B cell (primary cell): ENCODE data around the gene RFX2. TPM values are rescaled to one million over a fixed set of nuclear protein-coding genes. Genes with fewer than 3 reads are reported as not detected.

Source experiments
- ATAC-seq: fragments of 200-7000 bp; cut with Tn5 transposase; one replicate; pipeline ENCODE4 v1.10.0; 2021; ENCODE audit warnings: low read depth, mild to moderate bottlenecking, moderate number of reproducible peaks, moderate library complexity
- CTCF ChIA-PET: fragments of 350-600 bp; sonication (Branson Sonifier 250); formaldehyde crosslinking; loops from one replicate; lab custom pipeline; 2021; ENCODE audit warnings: antibody characterized with exemption, inconsistent platforms; lab: Charles Lee
- POLR2A ChIA-PET: fragments of 350-600 bp; sonication (Branson Sonifier 250); formaldehyde crosslinking; loops from one replicate; lab custom pipeline; 2021; ENCODE audit warnings: antibody characterized with exemption; lab: Charles Lee
- DNase-seq: peaks from one replicate; pipeline ENCODE4 v3.0.0; 2013
- H2AFZ ChIP-seq: 2 replicates; pipeline ENCODE4 v1.6.1; 2012; ENCODE audit warnings: mild to moderate bottlenecking, low read depth, low read length; ENCODE audit not compliant: insufficient read depth, poor library complexity, severe bottlenecking
- H3K27ac ChIP-seq, 2 donors: 1 replicate in 1 of 2; 2 replicates in 1 of 2; pipeline ENCODE4 v1.5.1; 2012 to 2013; ENCODE audit warnings: low read length in 2 of 2, mild to moderate bottlenecking in 2 of 2, moderate library complexity in 1 of 2
- H3K27me3 ChIP-seq, 4 experiments: fragments of 200-600 bp in 1 of 4; sonication (generic) in 1 of 4; replicated peaks in 1 of 4; 1 replicate in 2 of 4; 2 replicates in 2 of 4; pipeline versions ENCODE4 v1.6.1 to v1.7.0; 2013 to 2016; ENCODE audit warnings: low read length in 3 of 4, mild to moderate bottlenecking in 2 of 4, mixed read lengths in 1 of 4, moderate library complexity in 1 of 4; ENCODE audit not compliant: insufficient read depth in 4 of 4, control insufficient read depth in 3 of 4; ENCODE audit errors: control extremely low read depth in 1 of 4
- H3K36me3 ChIP-seq, 2 experiments: replicated peaks in 1 of 2; 1 replicate in 1 of 2; 2 replicates in 1 of 2; pipeline versions ENCODE4 v1.6.1 to v1.7.1; 2013; ENCODE audit warnings: low read length in 1 of 2; ENCODE audit not compliant: insufficient read depth in 2 of 2, control insufficient read depth in 1 of 2; ENCODE audit errors: control extremely low read depth in 1 of 2, extremely low read depth in 1 of 2
- H3K4me1 ChIP-seq, 2 donors: fragments of 200-600 bp in 1 of 2; sonication (generic) in 1 of 2; 1 replicate in 1 of 2; 2 replicates in 1 of 2; pipeline versions ENCODE4 v1.5.1 to v1.6.1; 2013 to 2017; ENCODE audit warnings: low read length in 2 of 2; ENCODE audit not compliant: control insufficient read depth in 2 of 2, insufficient read depth in 2 of 2
- H3K4me2 ChIP-seq: replicated peaks from 2 replicates; pipeline ENCODE3; 2012; ENCODE audit warnings: mild to moderate bottlenecking, low read depth, low read length; ENCODE audit not compliant: poor library complexity, severe bottlenecking
- H3K4me3 ChIP-seq, 5 experiments: fragments of 200-600 bp in 1 of 5; sonication (generic) in 1 of 5; 1 replicate in 3 of 5; 2 replicates in 2 of 5; pipeline versions ENCODE4 v1.5.1 to v1.7.0; 2011 to 2016; ENCODE audit warnings: low read length in 4 of 5, mild to moderate bottlenecking in 4 of 5, low read depth in 2 of 5, control low read depth in 1 of 5, moderate library complexity in 1 of 5; ENCODE audit not compliant: insufficient read depth in 1 of 5; ENCODE audit errors: control extremely low read depth in 1 of 5, extremely low read depth in 1 of 5
- H3K79me2 ChIP-seq: fragments of 200-600 bp; sonication (generic); one replicate; pipeline ENCODE4 v1.6.0; 2016; ENCODE audit warnings: low read length; ENCODE audit not compliant: control insufficient read depth, insufficient read depth
- H3K9ac ChIP-seq: fragments of 200-600 bp; sonication (generic); 2 replicates; pipeline ENCODE4 v1.6.1; 2017; ENCODE audit warnings: mild to moderate bottlenecking, low read length, moderate library complexity
- H3K9me3 ChIP-seq, 3 donors: one replicate each; pipeline versions ENCODE4 v1.6.1 to v1.7.1; 2013; ENCODE audit warnings: low read length in 2 of 3; ENCODE audit not compliant: control insufficient read depth in 2 of 3, insufficient read depth in 1 of 3; ENCODE audit errors: control extremely low read depth in 1 of 3
- H4K20me1 ChIP-seq: 2 replicates; pipeline ENCODE4 v1.6.0; 2012; ENCODE audit warnings: mild to moderate bottlenecking, low read length; ENCODE audit not compliant: insufficient read depth, control insufficient read depth, poor library complexity, severe bottlenecking
- H3K27ac Mint-ChIP-seq: one replicate; pipeline ENCODE4 v1.8.0; 2021; ENCODE audit warnings: mixed read lengths
- H3K27me3 Mint-ChIP-seq: one replicate; pipeline ENCODE4 v1.8.0; 2021; ENCODE audit warnings: mixed read lengths
- H3K4me1 Mint-ChIP-seq: one replicate; pipeline ENCODE4 v1.8.0; 2021; ENCODE audit warnings: mixed read lengths
- H3K4me3 Mint-ChIP-seq: one replicate; pipeline ENCODE4 v1.8.0; 2021; ENCODE audit warnings: mixed read lengths
- H3K9me3 Mint-ChIP-seq: one replicate; pipeline ENCODE4 v1.8.0; 2022; ENCODE audit warnings: mixed read lengths; ENCODE audit not compliant: insufficient read depth
- EZH2 ChIP-seq: IDR thresholded peaks from 2 replicates; pipeline ENCODE4 v1.6.1; 2012; ENCODE audit warnings: borderline replicate concordance, low read depth, mild to moderate bottlenecking, moderate library complexity, low read length; ENCODE audit not compliant: insufficient read depth, poor library complexity, severe bottlenecking
- WGBS: methylation state at CpG from one replicate; pipeline ENCODE4 v1.1.5; 2013; ENCODE audit warnings: missing lambda C conversion rate; ENCODE audit not compliant: insufficient coverage; 5-methylcytosine and 5-hydroxymethylcytosine counted together
- intact Hi-C: fragments of 100-400 bp; cut with micrococcal nuclease; formaldehyde crosslinking; loops from one replicate; pipeline ENCODE4 v1.10.0; 2022
- polyA plus RNA-seq: library from polyadenylated mRNA; depleted of rRNA; stranded (reverse); fragments of >200 nt; gene quantifications from 2 replicates; pipeline ENCODE4 v1.2.3, GENCODE V29; 2012
- total RNA-seq, 2 donors: library from RNA; stranded (reverse); fragments of 120-200 nt in 1 of 2; gene quantifications; 1 replicate in 1 of 2; 2 replicates in 1 of 2; pipeline versions ENCODE4 v1.2.3 to v1.2.4, GENCODE V29; 2013 to 2022
- TF ChIP-seq, protein P1 (sequence below): fragments of 200-600 bp; IDR thresholded peaks from one replicate; pipeline ENCODE4 v1.8.0; 2022; ENCODE audit warnings: antibody characterized with exemption, mild to moderate bottlenecking

Gene RFX2
- total and polyA plus RNA-seq, 2 donors (not counting 1 experiment from before 2014, with no cell fraction given): 7.1 to 8.6 TPM

DNA sequence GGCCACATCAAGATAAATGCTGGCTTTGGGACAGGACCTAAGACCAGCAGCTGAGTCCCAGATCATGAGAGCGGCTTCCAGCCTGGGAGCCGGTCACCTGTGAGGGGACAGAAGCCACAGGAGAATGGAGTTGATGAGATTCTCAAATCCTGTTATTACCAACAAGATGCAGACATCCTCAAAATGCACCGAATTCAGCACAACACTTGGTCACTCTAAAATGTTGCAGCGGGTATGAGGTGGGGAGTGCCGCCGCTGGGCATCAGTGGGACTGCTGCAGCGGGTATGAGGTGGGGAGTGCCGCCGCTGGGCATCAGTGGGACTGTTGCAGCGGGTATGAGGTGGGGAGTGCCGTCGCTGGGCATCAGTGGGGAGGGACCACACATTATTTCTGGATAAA, 153.6 kb downstream of the RFX2 start:
- peaks cover 0 to 9% of the 10 kb centered on the region in 2 experiments for H3K36me3 ChIP-seq
- Mint-ChIP-seq H3K9me3 (no peaks in the 10 kb centered on the region), H3K4me3 (no peak overlapping the region), H3K27ac (no peak overlapping the region), H3K27me3 (no peaks in the 10 kb centered on the region), H3K4me1 (peaks cover 78% of the 10 kb centered on the region)
- no peaks in the 10 kb centered on the region for H3K9me3 ChIP-seq
- H2AFZ ChIP-seq: no peak overlapping the region
- CTCF ChIA-PET: interaction anchor here (1.3 to 4.3 kb wide), 2 partner anchors 12 to 15 kb away, joined by 3 to 22 read pairs; no protein-coding TSS in a partner anchor
- no peak overlapping the region for H3K9ac ChIP-seq
- no peaks in the 10 kb centered on the region for H3K27me3 ChIP-seq
- intact Hi-C loops: no loop called here
- peaks cover 99% of the 10 kb centered on the region for H3K79me2 ChIP-seq
- peaks cover 96% of the 10 kb centered on the region for H4K20me1 ChIP-seq
- peaks cover 24 to 30% of the 10 kb centered on the region in 2 donors for H3K4me1 ChIP-seq
- H3K4me3 ChIP-seq: no peak overlapping the region
- H3K27ac ChIP-seq: no peak overlapping the region
- ATAC-seq: no peak
- WGBS: 100% methylated on average over 2 of the region's 12 CpGs
- no peak for DNase-seq
- no peak for TF ChIP-seq EZH2
- TF ChIP-seq, protein P1, sequence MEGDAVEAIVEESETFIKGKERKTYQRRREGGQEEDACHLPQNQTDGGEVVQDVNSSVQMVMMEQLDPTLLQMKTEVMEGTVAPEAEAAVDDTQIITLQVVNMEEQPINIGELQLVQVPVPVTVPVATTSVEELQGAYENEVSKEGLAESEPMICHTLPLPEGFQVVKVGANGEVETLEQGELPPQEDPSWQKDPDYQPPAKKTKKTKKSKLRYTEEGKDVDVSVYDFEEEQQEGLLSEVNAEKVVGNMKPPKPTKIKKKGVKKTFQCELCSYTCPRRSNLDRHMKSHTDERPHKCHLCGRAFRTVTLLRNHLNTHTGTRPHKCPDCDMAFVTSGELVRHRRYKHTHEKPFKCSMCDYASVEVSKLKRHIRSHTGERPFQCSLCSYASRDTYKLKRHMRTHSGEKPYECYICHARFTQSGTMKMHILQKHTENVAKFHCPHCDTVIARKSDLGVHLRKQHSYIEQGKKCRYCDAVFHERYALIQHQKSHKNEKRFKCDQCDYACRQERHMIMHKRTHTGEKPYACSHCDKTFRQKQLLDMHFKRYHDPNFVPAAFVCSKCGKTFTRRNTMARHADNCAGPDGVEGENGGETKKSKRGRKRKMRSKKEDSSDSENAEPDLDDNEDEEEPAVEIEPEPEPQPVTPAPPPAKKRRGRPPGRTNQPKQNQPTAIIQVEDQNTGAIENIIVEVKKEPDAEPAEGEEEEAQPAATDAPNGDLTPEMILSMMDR: no peak
- POLR2A ChIA-PET: no interaction called here
- no peak overlapping the region for H3K4me2 ChIP-seq

DNA sequence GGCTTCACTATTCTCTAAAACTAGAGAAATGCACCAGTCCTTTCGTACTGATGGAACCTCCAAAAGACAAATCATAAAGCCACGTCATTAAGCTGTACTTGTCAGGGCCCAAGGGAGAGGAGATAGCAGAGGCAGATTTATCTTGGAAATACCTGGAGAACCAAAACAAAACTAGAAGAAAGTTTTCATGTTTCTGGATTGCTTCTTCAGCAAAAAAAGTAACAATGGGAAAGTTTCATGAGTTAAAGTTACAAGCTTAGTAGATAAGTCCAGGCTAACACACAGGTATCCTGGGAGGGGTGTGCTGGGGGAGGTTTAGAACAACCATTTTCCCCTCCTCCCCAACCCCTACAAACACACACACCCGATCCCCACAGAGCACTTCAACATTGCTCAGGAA, 154.0 kb downstream of the RFX2 start:
- H3K9me3 ChIP-seq: no peaks in the 10 kb centered on the region
- no peak overlapping the region for H3K27ac Mint-ChIP-seq
- WGBS: 80% methylated on average over 1 of the region's 3 CpGs
- no peak overlapping the region for H3K9ac ChIP-seq
- intact Hi-C loops: no loop called here
- no peaks in the 10 kb centered on the region for H3K9me3 Mint-ChIP-seq
- H3K4me3 Mint-ChIP-seq: no peak overlapping the region
- CTCF ChIA-PET: interaction anchor here (1.3 to 4.3 kb wide), 2 partner anchors 12 to 15 kb away, joined by 3 to 22 read pairs; no protein-coding TSS in a partner anchor
- POLR2A ChIA-PET: no interaction called here
- no peak overlapping the region for H3K4me2 ChIP-seq
- peaks cover 0 to 9% of the 10 kb centered on the region in 2 experiments for H3K36me3 ChIP-seq
- DNase-seq: no peak
- no peak overlapping the region for H3K4me3 ChIP-seq
- H3K4me1 Mint-ChIP-seq: peaks cover 80% of the 10 kb centered on the region
- peaks cover 28 to 31% of the 10 kb centered on the region in 2 donors for H3K4me1 ChIP-seq
- H3K27me3 ChIP-seq: no peaks in the 10 kb centered on the region
- H3K27ac ChIP-seq: no peak overlapping the region
- H3K27me3 Mint-ChIP-seq: no peaks in the 10 kb centered on the region
- TF ChIP-seq EZH2: no peak
- TF ChIP-seq, protein P1: no peak
- no peak for ATAC-seq
- peaks cover 98% of the 10 kb centered on the region for H4K20me1 ChIP-seq
- no peak overlapping the region for H2AFZ ChIP-seq
- H3K79me2 ChIP-seq: peaks cover 99% of the 10 kb centered on the region
